Stimulated activated CD4-positive, alpha-beta T cell treated with anti-CD3 and anti-CD28 coated beads, Interleukin-4, amount 100 ng/mL, for 24 hours (primary cell): ENCODE results near the gene ANGPTL8.
A peak's percentile ranks its signal among the peaks of the same experiment; 100 is the strongest.

Experiments used
- DNase-seq: peaks from one replicate; pipeline ENCODE4 v3.0.0-alpha.2; 2020

Gene ANGPTL8

GRCh38 chr19:11239377-11240000 lies at the start of gene ANGPTL8:
Gene ANGPTL8, plus strand, starts transcription at chr19:11239619. Its CDS starts 19 bp downstream, at chr19:11239638.
- DNase-seq: no peak

GRCh38 chr19:11190501-11190900 lies 48.9 kb upstream of the ANGPTL8 start:
- DNase-seq: no peak

- no peak for DNase-seq
Observed at GRCh38 chr19:11191273-11191755, 48.1 kb upstream of the ANGPTL8 start.

GRCh38 chr19:11191934-11192333 lies 47.5 kb upstream of the ANGPTL8 start:
- no peak for DNase-seq

GRCh38 chr19:11192957-11193939 lies 46.2 kb upstream of the ANGPTL8 start:
- DNase-seq: no peak

- DNase-seq: no peak
Observed at GRCh38 chr19:11194173-11194572, 45.2 kb upstream of the ANGPTL8 start.

- DNase-seq: no peak
Observed at GRCh38 chr19:11194656-11195558, 44.5 kb upstream of the ANGPTL8 start.

- no peak for DNase-seq
Observed at GRCh38 chr19:11195681-11196080, 43.7 kb upstream of the ANGPTL8 start.

GRCh38 chr19:11196406-11197287 lies 42.8 kb upstream of the ANGPTL8 start:
- no peak for DNase-seq

GRCh38 chr19:11197291-11198174 lies 41.9 kb upstream of the ANGPTL8 start, which contains the start of gene KANK2:
Gene KANK2, minus strand, starts transcription at chr19:11197545. Its CDS starts 3,034 bp downstream, at chr19:11194511.
- DNase-seq: peak; percentile 70

- no peak for DNase-seq
Observed at GRCh38 chr19:11198175-11198534, 41.3 kb upstream of the ANGPTL8 start.

- DNase-seq: no peak
Observed at GRCh38 chr19:11198769-11199424, 40.5 kb upstream of the ANGPTL8 start.

GRCh38 chr19:11199517-11199916 lies 39.9 kb upstream of the ANGPTL8 start:
- DNase-seq: no peak

- no peak for DNase-seq
Observed at GRCh38 chr19:11200015-11200574, 39.3 kb upstream of the ANGPTL8 start.

- no peak for DNase-seq
Observed at GRCh38 chr19:11200931-11201330, 38.5 kb upstream of the ANGPTL8 start.

GRCh38 chr19:11201791-11202190 lies 37.6 kb upstream of the ANGPTL8 start:
- DNase-seq: no peak

- DNase-seq: no peak
Observed at GRCh38 chr19:11202488-11203193, 36.8 kb upstream of the ANGPTL8 start.

GRCh38 chr19:11203194-11204075 lies 36.0 kb upstream of the ANGPTL8 start:
- peak; percentile 37 for DNase-seq
